SHP77 treated with DMSO at 0.1 percent for 48 hours (cell line): ENCODE measurements around the gene OR1J4.
"Not testable (repeated sequence)": the region's sequence is repeated elsewhere in the genome, so short reads cannot be mapped to it uniquely, and the experiment has no call there.

Source experiments
- DNase-seq: peaks from one replicate; lab custom pipeline; 2025; lab: John Stamatoyannopoulos, UW

OR1J4 gene

GRCh38 chr9:122518841-122519240, at the start of gene OR1J4:
Gene OR1J4 (plus strand): TSS chr9:122519141. CDS start chr9:122519141, 0 bp downstream.
- DNase-seq = no peak

GRCh38 chr9:122474561-122474960, 44.4 kb upstream of the OR1J4 start:
- DNase-seq = no peak

- DNase-seq = no peak
These were observed 43.2 kb upstream of the OR1J4 start for GRCh38 chr9:122475717-122476116.

- no peak for DNase-seq
These were observed 41.6 kb upstream of the OR1J4 start for GRCh38 chr9:122477346-122477745.

GRCh38 chr9:122477826-122478225, 41.1 kb upstream of the OR1J4 start, which contains the start of gene OR1J1:
Gene OR1J1 (minus strand): TSS chr9:122477926. CDS start chr9:122477926, 0 bp downstream.
- DNase-seq = no peak

- no peak for DNase-seq
These were observed 39.9 kb upstream of the OR1J4 start for GRCh38 chr9:122479062-122479461.

- peak; percentile 18 for DNase-seq
These were observed 20.1 kb upstream of the OR1J4 start for GRCh38 chr9:122498883-122499288.

- no peak for DNase-seq
These were observed 12.0 kb upstream of the OR1J4 start for GRCh38 chr9:122506964-122507363.

GRCh38 chr9:122510502-122510901, 8.4 kb upstream of the OR1J4 start, which contains the start of gene OR1J2:
Gene OR1J2 (plus strand): TSS chr9:122510802. CDS start chr9:122510802, 0 bp downstream.
- DNase-seq = no peak

- no peak for DNase-seq
These were observed 715 bp upstream of the OR1J4 start for GRCh38 chr9:122518226-122518625.

- no peak for DNase-seq
These were observed 435 bp downstream of the OR1J4 start for GRCh38 chr9:122519376-122519775.

GRCh38 chr9:122526602-122527001, 7.7 kb downstream of the OR1J4 start:
- no peak for DNase-seq

- no peak for DNase-seq
These were observed 8.3 kb downstream of the OR1J4 start, which contains the start of gene OR1N1 for GRCh38 chr9:122527193-122527592. Gene OR1N1 (minus strand): TSS chr9:122527293. CDS start chr9:122527293, 0 bp downstream.

GRCh38 chr9:122531157-122531556, 12.2 kb downstream of the OR1J4 start:
- not testable (repeated sequence) for DNase-seq

- DNase-seq = no peak
These were observed 17.2 kb downstream of the OR1J4 start for GRCh38 chr9:122536134-122536533.

- not testable (repeated sequence) for DNase-seq
These were observed 18.1 kb downstream of the OR1J4 start for GRCh38 chr9:122537066-122537465.

- DNase-seq = no peak
These were observed 19.8 kb downstream of the OR1J4 start for GRCh38 chr9:122538757-122539156.

- no peak for DNase-seq
These were observed 27.3 kb downstream of the OR1J4 start for GRCh38 chr9:122546196-122546595.

GRCh38 chr9:122551371-122551770, 32.4 kb downstream of the OR1J4 start:
- no peak for DNase-seq

GRCh38 chr9:122552812-122553211, 33.9 kb downstream of the OR1J4 start, which contains the start of gene OR1N2:
Gene OR1N2 (plus strand): TSS chr9:122553112. CDS start chr9:122553212, 100 bp downstream.
- no peak for DNase-seq

GRCh38 chr9:122561446-122561845, 42.5 kb downstream of the OR1J4 start:
- DNase-seq = no peak

- DNase-seq = no peak
These were observed 43.3 kb downstream of the OR1J4 start for GRCh38 chr9:122562134-122562760.

GRCh38 chr9:122567901-122568300, 49.0 kb downstream of the OR1J4 start:
- no peak for DNase-seq
